Caco-2 (cell line): ENCODE measurements around the gene SLU7. TPM values are rescaled to one million over a fixed set of nuclear protein-coding genes. Genes with fewer than 3 reads are reported as not detected.

ENCODE experiments used
- BruUV-seq: library from RNA; stranded (reverse); fragments of 400-500 nt; replicated peaks from 2 replicates; lab custom pipeline; 2021; lab: Mats Ljungman, UMichigan
- CTCF ChIA-PET: fragments of 300-600 bp; sonication (Branson Sonifier 250); formaldehyde crosslinking; loops from one replicate; lab custom pipeline; 2022; ENCODE audit warnings: antibody characterized with exemption; lab: Charles Lee
- POLR2A ChIA-PET: fragments of 300-600 bp; sonication (Branson Sonifier 250); formaldehyde crosslinking; loops from one replicate; lab custom pipeline; 2022; ENCODE audit warnings: antibody characterized with exemption; lab: Charles Lee
- DNase-seq, 2 experiments: peaks; one replicate each; pipeline versions ENCODE4 v3.0.0 to v3.0.0-alpha.2; 2020 to 2022
- H3K27me3 ChIP-seq: replicated peaks from 2 replicates; pipeline ENCODE4 v1.6.0; 2011; ENCODE audit warnings: low read length; ENCODE audit not compliant: control insufficient read depth, insufficient read depth
- H3K36me3 ChIP-seq: 2 replicates; pipeline ENCODE4 v1.5.1; 2011; ENCODE audit warnings: low read length; ENCODE audit not compliant: control insufficient read depth, insufficient read depth
- H3K4me1 ChIP-seq: fragments of 250-450 bp; sonication (Bioruptor Pico); 2 replicates; pipeline ENCODE4 v1.5.1; 2020; ENCODE audit warnings: mild to moderate bottlenecking
- H3K4me3 ChIP-seq: 2 replicates; pipeline ENCODE4 v1.5.1; 2011; ENCODE audit warnings: low read depth, mild to moderate bottlenecking, control low read depth, low read length
- H3K9me3 ChIP-seq: fragments of 250-450 bp; sonication (Bioruptor Pico); 2 replicates; pipeline ENCODE4 v1.5.1; 2020; ENCODE audit warnings: mild to moderate bottlenecking, moderate library complexity
- H3K27ac Mint-ChIP-seq: one replicate; pipeline ENCODE4 v1.8.0; 2022; ENCODE audit warnings: mixed read lengths; ENCODE audit not compliant: unreplicated experiment
- H3K27me3 Mint-ChIP-seq: one replicate; pipeline ENCODE4 v1.8.0; 2022; ENCODE audit warnings: mixed read lengths; ENCODE audit not compliant: insufficient read depth, unreplicated experiment
- H3K36me3 Mint-ChIP-seq: one replicate; pipeline ENCODE4 v1.8.0; 2022; ENCODE audit warnings: mild to moderate bottlenecking, mixed read lengths; ENCODE audit not compliant: insufficient read depth, unreplicated experiment
- H3K4me1 Mint-ChIP-seq: one replicate; pipeline ENCODE4 v1.8.0; 2022; ENCODE audit warnings: low read depth, mixed read lengths; ENCODE audit not compliant: unreplicated experiment
- H3K4me3 Mint-ChIP-seq: one replicate; pipeline ENCODE4 v1.8.0; 2022; ENCODE audit warnings: mild to moderate bottlenecking, moderate library complexity, mixed read lengths; ENCODE audit not compliant: unreplicated experiment
- H3K9me3 Mint-ChIP-seq: one replicate; pipeline ENCODE4 v1.8.0; 2022; ENCODE audit warnings: mixed read lengths; ENCODE audit not compliant: unreplicated experiment
- CTCF ChIP-seq, 2 experiments: fragments of 200-600 bp in 1 of 2; IDR thresholded peaks; 1 replicate in 1 of 2; 2 replicates in 1 of 2; pipeline versions ENCODE4 v1.5.1 to v1.8.0; 2011 to 2022; ENCODE audit warnings: antibody characterized with exemption in 1 of 2, control low read depth in 1 of 2, inconsistent platforms in 1 of 2, low read depth in 1 of 2, low read length in 1 of 2, mild to moderate bottlenecking in 1 of 2, moderate library complexity in 1 of 2; ENCODE audit not compliant: insufficient read depth in 1 of 2, severe bottlenecking in 1 of 2, unreplicated experiment in 1 of 2
- intact Hi-C: fragments of 100-400 bp; cut with micrococcal nuclease; formaldehyde crosslinking; loops from one replicate; pipeline ENCODE4 v1.10.0; 2022; ENCODE audit not compliant: unreplicated experiment
- total RNA-seq: library from RNA; stranded (reverse); gene quantifications from 2 replicates; pipeline ENCODE4 v1.2.3, GENCODE V29; 2022

Gene SLU7
- total RNA-seq, 1 experiment from 2014 or later: 55.0 TPM

GRCh38 chr5:160452036-160452435 is 33.2 kb upstream of the SLU7 start:
- no peak for DNase-seq
- Mint-ChIP-seq H3K4me1 (no peaks in the 10 kb centered on the region), H3K36me3 (no peaks in the 10 kb centered on the region), H3K27ac (no peak overlapping the region), H3K27me3 (no peaks in the 10 kb centered on the region), H3K9me3 (no peaks in the 10 kb centered on the region), H3K4me3 (no peak overlapping the region)
- no peak for TF ChIP-seq CTCF (IDR thresholded peaks at IDR 0.05; ENCODE audit: insufficient read depth in 1 of 2, low read depth in 1 of 2, low read length in 1 of 2, severe bottlenecking in 1 of 2, unreplicated experiment in 1 of 2)
- H3K4me3 ChIP-seq: no peak overlapping the region
- no peaks in the 10 kb centered on the region for H3K27me3 ChIP-seq
- ChIA-PET CTCF (no interaction called here), POLR2A (no interaction called here)
- no TSS peak for BruUV-seq
- intact Hi-C loops: no loop called here
- H3K36me3 ChIP-seq: no peaks in the 10 kb centered on the region
- no peaks in the 10 kb centered on the region for H3K9me3 ChIP-seq
- no peaks in the 10 kb centered on the region for H3K4me1 ChIP-seq

- no peak overlapping the region for H3K4me3 Mint-ChIP-seq
- ChIA-PET CTCF (no interaction called here), POLR2A (no interaction called here)
- H3K27ac Mint-ChIP-seq: no peak overlapping the region
- no peaks in the 10 kb centered on the region for H3K27me3 ChIP-seq
- no peaks in the 10 kb centered on the region for H3K4me1 ChIP-seq
- H3K36me3 Mint-ChIP-seq: no peaks in the 10 kb centered on the region
- no peak for TF ChIP-seq CTCF (IDR thresholded peaks at IDR 0.05; ENCODE audit: insufficient read depth in 1 of 2, low read depth in 1 of 2, low read length in 1 of 2, severe bottlenecking in 1 of 2, unreplicated experiment in 1 of 2)
- BruUV-seq: no TSS peak
- DNase-seq: no peak
- no peaks in the 10 kb centered on the region for H3K9me3 ChIP-seq
- no peak overlapping the region for H3K4me3 ChIP-seq
- no peaks in the 10 kb centered on the region for H3K4me1 Mint-ChIP-seq
- no peaks in the 10 kb centered on the region for H3K36me3 ChIP-seq
- intact Hi-C loops: no loop called here
- no peaks in the 10 kb centered on the region for H3K27me3 Mint-ChIP-seq
- H3K9me3 Mint-ChIP-seq: no peaks in the 10 kb centered on the region
Observed at GRCh38 chr5:160451281-160451680, 32.4 kb upstream of the SLU7 start.

GRCh38 chr5:160450164-160450932 is 31.5 kb upstream of the SLU7 start:
- H3K4me3 ChIP-seq: no peak overlapping the region
- H3K9me3 Mint-ChIP-seq: no peaks in the 10 kb centered on the region
- H3K9me3 ChIP-seq: no peaks in the 10 kb centered on the region
- H3K4me1 ChIP-seq: no peaks in the 10 kb centered on the region
- no peak for TF ChIP-seq CTCF (IDR thresholded peaks at IDR 0.05; ENCODE audit: insufficient read depth in 1 of 2, low read depth in 1 of 2, low read length in 1 of 2, severe bottlenecking in 1 of 2, unreplicated experiment in 1 of 2)
- ChIA-PET POLR2A (no interaction called here), CTCF (no interaction called here)
- intact Hi-C loops: no loop called here
- H3K4me1 Mint-ChIP-seq: no peaks in the 10 kb centered on the region
- no TSS peak for BruUV-seq
- no peak overlapping the region for H3K27ac Mint-ChIP-seq
- no peaks in the 10 kb centered on the region for H3K36me3 ChIP-seq
- no peaks in the 10 kb centered on the region for H3K36me3 Mint-ChIP-seq
- no peaks in the 10 kb centered on the region for H3K27me3 Mint-ChIP-seq
- no peak overlapping the region for H3K4me3 Mint-ChIP-seq
- no peak for DNase-seq
- H3K27me3 ChIP-seq: no peaks in the 10 kb centered on the region
